GM12878 (cell line): Measurements from ENCODE around the gene CFDP1. TPM values are rescaled to one million over a fixed set of nuclear protein-coding genes. Genes with fewer than 3 reads are reported as not detected.

ENCODE experiments used
- ATAC-seq: fragments of 200-7000 bp; cut with Tn5 transposase; 3 replicates; pipeline ENCODE4 v1.9.1; 2020; ENCODE audit warnings: mild to moderate bottlenecking, moderate library complexity
- BruUV-seq: library from RNA; stranded (reverse); fragments of 400-500 nt; replicated peaks from 2 replicates; lab custom pipeline; 2021; lab: Mats Ljungman, UMichigan
- CTCF ChIA-PET: fragments of 300-600 bp; sonication (Branson Sonifier 250); formaldehyde crosslinking; extraction: SDS; loops from one replicate; lab custom pipeline; 2021; ENCODE audit warnings: inconsistent platforms; lab: Yijun Ruan, JAX
- POLR2A ChIA-PET: fragments of 350-600 bp; formaldehyde crosslinking; extraction: SDS; loops from one replicate; lab custom pipeline; 2021; ENCODE audit warnings: inconsistent platforms; lab: Charles Lee
- RAD21 ChIA-PET: fragments of 300-600 bp; sonication (Branson Sonifier 250); formaldehyde crosslinking; loops from one replicate; lab custom pipeline; 2023; ENCODE audit warnings: antibody characterized with exemption; ENCODE audit not compliant: unreplicated experiment; lab: Charles Lee
- SMC1A ChIA-PET: fragments of 300-600 bp; sonication (Branson Sonifier 250); formaldehyde crosslinking; loops from one replicate; lab custom pipeline; 2023; ENCODE audit not compliant: unreplicated experiment, uncharacterized antibody; lab: Charles Lee
- DNase-seq: peaks from one replicate; pipeline ENCODE4 v3.0.0-alpha.2; 2011; ENCODE audit warnings: low read depth, low spot score
- FAIRE-seq: peaks from 3 replicates; lab custom pipeline; 2011; peaks lifted over from hg19 to GRCh38; lab: Jason Lieb, UNC
- H2AFZ ChIP-seq: 2 replicates; pipeline ENCODE4 v1.6.0; 2011; ENCODE audit warnings: low read depth, low read length, control low read depth; ENCODE audit not compliant: control insufficient read depth
- H3K27ac ChIP-seq: 2 replicates; pipeline ENCODE4 v1.5.1; 2011; ENCODE audit warnings: control low read depth; ENCODE audit not compliant: control insufficient read depth, insufficient read depth
- H3K27me3 ChIP-seq, 2 experiments: replicated peaks in 1 of 2; 2 replicates each; pipeline versions ENCODE4 v1.6.0 to v1.6.1; 2011; ENCODE audit warnings: low read length in 1 of 2; ENCODE audit not compliant: control insufficient read depth in 2 of 2, insufficient read depth in 2 of 2
- H3K36me3 ChIP-seq, 2 experiments: 2 replicates each; pipeline ENCODE4 v1.5.1; 2011; ENCODE audit warnings: low read length in 1 of 2; ENCODE audit not compliant: control insufficient read depth in 2 of 2, insufficient read depth in 2 of 2
- H3K4me1 ChIP-seq: 2 replicates; pipeline ENCODE4 v1.6.1; 2011; ENCODE audit warnings: mild to moderate bottlenecking, low read length, moderate library complexity, mixed read lengths; ENCODE audit not compliant: control insufficient read depth, insufficient read depth
- H3K4me2 ChIP-seq: 2 replicates; pipeline ENCODE4 v1.6.0; 2011; ENCODE audit warnings: control low read depth; ENCODE audit not compliant: control insufficient read depth, insufficient read depth
- H3K4me3 ChIP-seq: fragments of 200-600 bp; sonication (generic); 2 replicates; pipeline ENCODE4 v1.5.1; 2016
- H3K79me2 ChIP-seq: 2 replicates; pipeline ENCODE4 v1.6.0; 2011; ENCODE audit warnings: low read length; ENCODE audit not compliant: control insufficient read depth, insufficient read depth
- H3K9ac ChIP-seq: 2 replicates; pipeline ENCODE4 v1.8.0; 2011; ENCODE audit warnings: low read length, control low read depth, mixed read lengths; ENCODE audit not compliant: control insufficient read depth, insufficient read depth
- H3K9me3 ChIP-seq: replicated peaks from 3 replicates; pipeline ENCODE4 v1.5.1; 2011; ENCODE audit warnings: mild to moderate bottlenecking, low read length; ENCODE audit not compliant: control insufficient read depth, insufficient read depth
- H4K20me1 ChIP-seq: 2 replicates; pipeline ENCODE4 v1.6.0; 2011; ENCODE audit not compliant: control insufficient read depth, insufficient read depth
- BCL11A ChIP-seq: IDR thresholded peaks from 2 replicates; pipeline ENCODE4 v1.6.1; 2011; ENCODE audit warnings: low read depth, low read length
- BHLHE40 ChIP-seq, 2 experiments: fragments of 450-650 bp in 1 of 2; IDR thresholded peaks; 2 replicates each; pipeline ENCODE4 v1.6.1; 2011 to 2017; ENCODE audit warnings: low read depth in 2 of 2, borderline replicate concordance in 1 of 2, improper control_type of control experiment in 1 of 2, low read length in 1 of 2, mild to moderate bottlenecking in 1 of 2
- BRCA1 ChIP-seq: IDR thresholded peaks from 2 replicates; pipeline ENCODE4 v1.6.1; 2011; ENCODE audit warnings: low read depth, low read length, improper control_type of control experiment
- CTCF ChIP-seq, 3 experiments: IDR thresholded peaks in 2 of 3; conservative IDR thresholded peaks in 1 of 3; 2 replicates each; pipeline ENCODE4 v1.5.1; 2011; ENCODE audit warnings: low read depth in 3 of 3, low read length in 3 of 3, mild to moderate bottlenecking in 3 of 3, control low read depth in 2 of 3, moderate library complexity in 2 of 3, inconsistent platforms in 1 of 3, mixed read lengths in 1 of 3; ENCODE audit not compliant: control insufficient read depth in 2 of 3, insufficient read depth in 1 of 3; ENCODE audit errors: extremely low read depth in 1 of 3
- E4F1 ChIP-seq: fragments of 450-650 bp; IDR thresholded peaks from 2 replicates; pipeline ENCODE4 v1.6.1; 2018; ENCODE audit warnings: borderline replicate concordance, mild to moderate bottlenecking; ENCODE audit not compliant: partially characterized antibody
- MAX ChIP-seq: IDR thresholded peaks from 2 replicates; pipeline ENCODE4 v1.6.1; 2012; ENCODE audit warnings: low read depth, low read length, improper control_type of control experiment
- NBN ChIP-seq: fragments of 450-650 bp; IDR thresholded peaks from 2 replicates; pipeline ENCODE4 v1.6.1; 2016
- RAD21 ChIP-seq: IDR thresholded peaks from 2 replicates; pipeline ENCODE4 v1.6.1; 2011; ENCODE audit warnings: mild to moderate bottlenecking, low read depth, low read length, moderate library complexity; ENCODE audit not compliant: insufficient read depth
- SMC3 ChIP-seq: IDR thresholded peaks from 2 replicates; pipeline ENCODE4 v1.6.1; 2011; ENCODE audit warnings: low read length, improper control_type of control experiment, borderline replicate concordance
- ZBTB40 ChIP-seq: fragments of 450-650 bp; IDR thresholded peaks from 2 replicates; pipeline ENCODE4 v1.6.1; 2016; ENCODE audit warnings: mild to moderate bottlenecking, moderate library complexity, borderline replicate concordance
- ZNF207 ChIP-seq: fragments of 450-650 bp; IDR thresholded peaks from 2 replicates; pipeline ENCODE4 v1.6.1; 2014; ENCODE audit warnings: antibody characterized with exemption, mild to moderate bottlenecking, borderline replicate concordance
- ZSCAN29 ChIP-seq: fragments of 450-650 bp; IDR thresholded peaks from 2 replicates; pipeline ENCODE4 v1.6.1; 2017; ENCODE audit warnings: mild to moderate bottlenecking, moderate library complexity
- WGBS: methylation state at CpG from one replicate; pipeline ENCODE4 v1.1.6; 2016; ENCODE audit warnings: low lambda C conversion rate; ENCODE audit not compliant: insufficient replicate concordance, insufficient coverage; ENCODE audit errors: missing lambda C conversion rate; 5-methylcytosine and 5-hydroxymethylcytosine counted together
- in situ Hi-C: fragments of 300-500 bp; cut with MboI; formaldehyde crosslinking; loops from 9 replicates; pipeline ENCODE4 v1.14.3; 2018; ENCODE audit warnings: mixed read lengths
- intact Hi-C: fragments of 100-400 bp; cut with micrococcal nuclease; formaldehyde crosslinking; loops from one replicate; pipeline ENCODE4 v1.14.2; 2022; ENCODE audit not compliant: unreplicated experiment
- polyA plus RNA-seq, 11 experiments: library from polyadenylated mRNA; depleted of rRNA in 4 of 11; unstranded in 6 of 11; stranded (reverse) in 5 of 11; fragments of >200 nt; fragmentation: Nextera tagmentation in 4 of 11; fragmentation: Illumina TruSeq in 1 of 11; extraction: Ambion mirVana in 4 of 11; extraction: Trizol in 1 of 11; gene quantifications; 1 replicate in 1 of 11; 2 replicates in 10 of 11; pipeline versions ENCODE4 v1.2.1 to v1.2.3, GENCODE V29; 2011 to 2016; ENCODE audit warnings: inconsistent platforms in 2 of 11, missing spikeins in 2 of 11, low read depth in 1 of 11
- total RNA-seq, 4 experiments: library from RNA; depleted of rRNA in 3 of 4; stranded (reverse); fragments of >200 nt in 3 of 4; fragmentation: Illumina TruSeq in 1 of 4; extraction: Trizol in 1 of 4; gene quantifications; 2 replicates each; pipeline versions ENCODE4 v1.2.1 to v1.2.3, GENCODE V29; 2013 to 2021

The CFDP1 gene
- total and polyA plus RNA-seq, 10 of the 15 experiments (the other 5 are each of a cell fraction or from before 2014, with no cell fraction given) = 22.3 to 64.8 (median 36.7) TPM

GRCh38 chr16:75402821-75403475 is 30.4 kb downstream of the CFDP1 start:
- ChIA-PET SMC1A (interaction anchor here (0.6 to 3.8 kb wide), 9 partner anchors 10 to 204 kb away, joined by 3 to 28 read pairs (median 4); no protein-coding TSS in a partner anchor), POLR2A (no interaction called here)
- DNase-seq = no peak
- no peak for TF ChIP-seq BRCA1
- TF ChIP-seq MAX = no peak
- TF ChIP-seq BHLHE40 (IDR thresholded peaks at IDR 0.05; ENCODE audit: borderline replicate concordance in 1 of 2, low read depth in 2 of 2, low read length in 1 of 2) = no peak
- no peak for TF ChIP-seq ZSCAN29
- peak; percentile 45 to 60 (median 55); a peak in 5 of 6 replicates for TF ChIP-seq CTCF (IDR thresholded peaks at IDR 0.05 in 2 of 3, conservative IDR thresholded peaks at IDR 0.05 in 1 of 3; ENCODE audit: control insufficient read depth in 2 of 3, extremely low read depth in 1 of 3, insufficient read depth in 1 of 3, low read depth in 3 of 3, low read length in 3 of 3)
- peak; percentile 62; the same call in 1 of the 2 replicates for TF ChIP-seq SMC3
- TF ChIP-seq ZNF207 = no peak
- TF ChIP-seq RAD21 = peak; percentile 59
- TF ChIP-seq NBN = no peak
- TF ChIP-seq E4F1 = no peak
- no peak for TF ChIP-seq ZBTB40
- TF ChIP-seq BCL11A = no peak

More at GRCh38 chr16:75402821-75403475, 30.4 kb downstream of the CFDP1 start:
- Histone ChIP-seq H3K27me3 (no peaks in the 10 kb centered on the region), H2AFZ (no peak overlapping the region), H3K79me2 (no peaks in the 10 kb centered on the region), H3K36me3 (no peaks in the 10 kb centered on the region; a peak in 1 of 4 replicates), H3K4me2 (no peak overlapping the region), H4K20me1 (no peaks in the 10 kb centered on the region), H3K4me3 (no peak overlapping the region), H3K9me3 (no peaks in the 10 kb centered on the region), H3K9ac (no peak overlapping the region), H3K27ac (no peak overlapping the region), H3K4me1 (no peaks in the 10 kb centered on the region)
- intact Hi-C loops (loop anchor here (1.0 to 5.0 kb wide), 3 partner anchors 171 to 362 kb away; no protein-coding TSS in a partner anchor), in situ Hi-C loops (no loop called here)
- no peak for FAIRE-seq
- ChIA-PET RAD21 (interaction anchor here (0.9 to 5.2 kb wide), 5 partner anchors 16 to 203 kb away, joined by 3 to 44 read pairs (median 5); no protein-coding TSS in a partner anchor), CTCF (interaction anchor here (0.7 to 5.4 kb wide), 23 partner anchors 9 to 226 kb away, joined by 3 to 85 read pairs (median 4); partner anchors contain the start of gene TMEM170A)
- peak; percentile 59; the same call in 2 of the 3 replicates for ATAC-seq
- 33% methylated on average over 3 of the region's 3 CpGs for WGBS
- no TSS peak for BruUV-seq
